NCI-H187 treated with DMSO at 0.1 percent for 48 hours (cell line): ENCODE measurements around the gene NCAM1.

ENCODE experiments used
- DNase-seq: peaks from one replicate; lab custom pipeline; 2025; lab: John Stamatoyannopoulos, UW

Gene NCAM1

DNA sequence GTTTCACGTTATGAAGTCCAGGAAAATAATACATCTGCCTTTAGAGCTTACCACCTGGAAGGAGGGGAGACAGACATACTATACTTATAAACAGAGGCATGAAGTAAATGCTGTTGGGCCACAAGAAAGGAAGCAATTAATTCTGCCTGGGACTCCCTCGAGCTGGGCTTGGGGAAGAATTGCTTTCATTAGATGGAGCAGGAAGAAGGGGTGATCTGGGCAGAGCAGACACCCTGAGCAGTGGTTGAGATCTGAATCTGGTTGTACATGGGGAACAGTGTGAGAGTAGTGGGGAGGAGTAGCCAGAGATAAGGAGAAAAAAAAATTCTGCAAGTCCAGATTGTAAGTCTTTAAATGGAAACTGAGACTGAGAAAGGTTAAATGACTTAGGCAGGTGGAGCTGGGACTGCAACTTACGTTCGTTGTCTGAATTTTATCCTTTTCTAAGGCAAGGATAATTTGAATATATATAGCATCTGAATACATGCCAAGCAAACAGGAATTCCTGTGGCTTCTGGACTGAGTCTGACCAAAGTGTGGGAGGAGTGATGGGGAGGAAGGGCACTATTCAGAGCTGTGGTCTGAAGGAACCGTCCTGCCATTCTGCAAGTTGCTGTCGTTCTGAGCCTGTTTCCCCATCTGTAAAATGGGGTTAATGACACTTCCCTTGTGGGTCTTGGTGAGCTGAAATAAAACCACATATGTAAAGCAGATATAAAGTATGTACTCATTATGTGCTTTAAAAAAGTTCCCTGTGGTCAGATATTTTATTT lies 7.9 kb downstream of the NCAM1 start:
- no peak for DNase-seq

GRCh38 chr11:112971195-112971594 lies 10.0 kb downstream of the NCAM1 start:
- no peak for DNase-seq

GRCh38 chr11:112971827-112972226 lies 10.6 kb downstream of the NCAM1 start:
- no peak for DNase-seq

DNA sequence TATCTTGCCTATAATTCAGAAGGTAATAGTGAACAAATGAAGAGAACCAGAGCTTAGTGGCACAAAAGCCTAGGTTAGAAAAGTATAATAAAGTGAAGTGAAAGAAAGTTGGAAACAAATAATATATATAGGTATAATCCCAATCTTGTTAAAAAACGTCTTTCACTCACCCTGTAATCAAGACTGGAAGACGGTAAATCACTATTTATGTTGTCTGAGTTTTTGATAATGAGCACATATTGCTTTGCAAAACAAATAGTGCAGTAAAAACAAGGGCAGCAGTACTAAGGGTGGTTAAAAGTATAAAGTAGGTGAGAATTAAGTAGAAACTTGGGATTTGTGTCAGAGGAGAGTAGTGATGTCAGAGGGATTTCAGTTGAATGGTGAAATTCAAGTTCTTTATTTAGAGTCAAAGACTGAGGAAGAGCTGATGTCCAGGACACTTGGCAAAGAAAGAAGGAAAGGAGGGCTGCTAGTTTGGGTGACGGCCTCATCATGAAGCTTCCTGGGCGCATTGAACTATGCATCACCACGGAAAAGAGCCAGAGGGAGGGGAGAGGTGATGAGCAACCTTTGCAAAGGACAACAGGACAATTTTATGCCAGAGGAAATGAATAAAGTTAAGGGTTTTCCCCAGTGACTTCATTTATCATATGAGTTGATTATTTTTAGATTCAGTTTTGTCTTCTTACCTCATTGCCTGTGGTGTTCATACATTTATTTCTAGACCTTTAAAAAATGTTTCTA lies 11.4 kb downstream of the NCAM1 start:
- DNase-seq, result no peak

DNA sequence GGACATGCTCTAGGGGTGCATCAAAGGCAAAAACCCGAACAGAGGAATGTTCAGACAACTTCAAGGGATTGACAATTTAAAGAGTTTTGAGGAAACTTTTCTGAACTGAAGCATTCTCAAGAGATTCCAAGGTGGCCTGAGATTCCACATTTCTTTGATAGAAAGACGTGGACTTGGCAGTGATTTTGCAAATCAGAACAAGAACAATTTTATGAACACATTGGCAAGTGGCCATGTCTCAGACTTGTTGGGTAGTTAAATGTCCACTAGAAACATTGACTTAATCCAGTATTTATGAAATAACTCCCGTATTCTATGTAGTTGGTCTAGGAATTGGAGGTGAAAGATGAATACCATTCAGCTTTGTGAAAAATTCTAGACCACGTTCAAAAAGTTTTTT lies 13.8 kb downstream of the NCAM1 start:
- DNase-seq, result no peak

GRCh38 chr11:112975493-112975892 lies 14.3 kb downstream of the NCAM1 start:
- DNase-seq, result no peak

- DNase-seq, result no peak
These were observed 16.5 kb downstream of the NCAM1 start for GRCh38 chr11:112977755-112978154.

DNA sequence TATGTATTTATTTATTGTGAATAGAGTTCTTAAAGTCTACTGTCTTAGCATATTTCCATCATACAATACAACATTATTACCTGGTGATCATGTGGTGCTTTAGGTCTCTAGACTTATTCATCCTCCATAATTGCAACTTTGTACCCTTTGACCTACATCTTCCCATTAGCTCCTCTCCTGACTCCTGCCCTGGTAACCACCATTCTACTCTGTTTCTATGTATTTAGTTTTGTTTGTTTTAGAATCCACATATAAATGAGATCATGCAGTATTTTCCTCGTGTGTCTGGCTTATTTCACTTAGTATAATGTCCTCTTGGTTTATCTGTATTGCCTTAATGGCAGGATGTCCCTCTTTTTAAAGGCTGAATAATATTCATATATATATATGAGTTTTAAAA lies 22.7 kb downstream of the NCAM1 start:
- DNase-seq, result no peak

DNA sequence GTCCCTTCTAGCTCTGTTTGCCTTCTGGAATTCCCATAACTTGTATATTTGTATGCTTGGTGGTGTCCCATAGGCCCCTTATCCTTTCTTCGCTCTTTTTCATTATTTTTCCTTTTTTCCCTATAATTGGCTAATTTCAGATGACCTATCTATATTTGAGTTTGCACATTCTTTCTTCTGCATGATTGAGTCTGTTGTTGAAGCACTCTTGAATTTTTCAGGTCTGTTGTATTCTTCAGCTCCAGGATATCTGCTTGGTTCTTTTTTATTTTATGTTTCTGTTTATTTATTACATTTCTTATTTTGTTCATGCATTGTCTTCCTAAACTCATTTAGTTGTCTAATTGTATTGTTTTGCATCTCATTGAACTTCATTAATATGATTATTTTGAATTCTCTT lies 28.0 kb downstream of the NCAM1 start:
- DNase-seq, result no peak

GRCh38 chr11:112993808-112994207 lies 32.6 kb downstream of the NCAM1 start:
- DNase-seq, result no peak

DNA sequence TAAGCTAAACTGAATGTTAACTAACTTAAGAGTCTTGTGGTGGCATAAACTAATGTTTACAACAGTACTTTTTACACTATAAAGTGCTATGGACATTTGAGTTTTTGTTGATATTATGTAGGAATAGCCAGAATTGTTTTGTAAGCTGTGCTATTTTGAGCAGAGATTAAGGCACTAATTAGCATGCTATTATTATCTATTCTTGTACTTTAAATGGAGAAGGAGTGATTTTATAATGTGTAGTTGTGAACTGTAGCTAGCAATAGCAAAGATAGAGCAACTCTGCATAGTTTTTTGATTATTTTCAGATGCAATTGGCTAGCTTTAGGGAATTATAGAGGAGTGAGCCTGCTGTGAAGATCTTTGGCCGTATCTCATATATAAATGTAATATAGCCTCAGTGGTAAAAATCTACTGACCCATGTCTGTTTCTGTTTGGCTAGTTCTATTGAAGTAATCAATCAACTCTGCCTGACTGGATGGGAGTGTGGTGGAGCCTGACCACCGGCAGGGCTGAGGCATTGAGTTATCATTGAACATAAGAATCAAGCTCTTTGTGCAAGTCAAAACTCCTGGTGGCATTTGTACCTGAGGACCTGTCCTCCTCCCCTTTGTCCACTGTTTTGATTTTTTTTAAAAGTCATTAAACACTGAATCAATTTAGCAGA lies 34.3 kb downstream of the NCAM1 start:
- DNase-seq, result no peak

DNA sequence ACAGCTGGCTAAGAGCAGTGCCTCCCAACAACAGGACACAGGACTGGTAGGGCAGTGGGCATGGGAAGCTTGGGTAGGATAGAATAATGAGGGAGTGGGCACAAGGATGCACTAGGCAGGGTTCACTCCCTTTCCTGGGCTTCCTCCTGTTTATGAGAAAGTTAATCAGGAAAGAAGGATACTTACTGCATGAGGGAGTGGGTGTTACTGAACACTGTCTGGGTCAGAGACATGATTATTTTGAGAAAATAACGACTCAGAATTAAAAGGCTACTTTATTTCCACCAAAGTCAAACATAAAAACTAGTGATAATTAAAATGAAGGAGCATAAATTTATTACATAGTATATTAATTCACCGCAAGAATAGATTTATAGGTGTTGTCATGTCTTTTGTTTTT lies 35.8 kb downstream of the NCAM1 start:
- no peak for DNase-seq

DNA sequence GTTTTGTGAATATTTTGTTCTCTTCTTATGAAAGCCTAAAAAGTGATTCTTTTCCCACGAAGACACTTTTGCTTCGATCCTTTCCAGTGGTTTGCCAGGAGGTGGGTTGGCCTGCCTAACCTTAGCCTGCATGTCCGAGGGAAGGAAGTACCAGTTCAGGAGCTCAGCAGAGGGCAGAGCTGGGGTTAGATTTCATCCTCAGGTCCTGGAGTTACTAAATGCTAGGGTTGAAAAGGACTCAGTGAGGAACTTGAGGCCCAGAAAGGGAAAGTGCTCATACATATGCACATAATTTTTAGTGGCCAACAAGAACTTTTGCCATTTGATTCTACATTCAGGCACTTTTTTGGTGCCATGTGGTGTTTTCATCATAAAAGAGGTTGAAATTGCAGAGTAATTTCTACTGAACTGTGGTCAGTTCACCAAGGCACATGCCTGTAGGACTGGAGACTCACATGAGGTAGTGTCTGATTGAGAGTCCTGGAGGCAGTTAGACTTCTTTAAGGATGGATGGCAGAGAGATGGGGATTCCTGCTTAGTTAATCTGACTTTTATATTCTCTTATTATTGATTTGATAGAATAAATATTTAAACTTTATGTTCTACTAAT lies 36.7 kb downstream of the NCAM1 start:
- DNase-seq, result no peak

DNA sequence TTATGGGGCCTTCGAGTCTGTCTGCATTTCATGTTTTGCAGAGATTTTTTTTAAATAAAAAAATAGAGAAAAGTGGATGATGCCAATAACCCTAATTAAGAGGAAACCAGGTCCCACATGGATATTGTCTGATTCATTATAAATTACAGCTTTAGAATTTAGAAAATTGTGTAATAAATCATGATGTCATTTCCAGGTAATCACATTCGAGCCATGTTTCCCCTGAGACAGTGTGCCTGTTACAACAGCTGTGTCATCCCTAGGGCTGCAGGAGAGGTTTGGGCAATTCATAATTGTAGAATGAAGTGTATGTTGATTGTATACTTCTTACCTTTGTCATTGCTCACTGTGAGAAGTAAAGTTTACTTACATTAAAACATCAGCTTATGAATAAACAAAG lies 38.3 kb downstream of the NCAM1 start:
- no peak for DNase-seq

DNA sequence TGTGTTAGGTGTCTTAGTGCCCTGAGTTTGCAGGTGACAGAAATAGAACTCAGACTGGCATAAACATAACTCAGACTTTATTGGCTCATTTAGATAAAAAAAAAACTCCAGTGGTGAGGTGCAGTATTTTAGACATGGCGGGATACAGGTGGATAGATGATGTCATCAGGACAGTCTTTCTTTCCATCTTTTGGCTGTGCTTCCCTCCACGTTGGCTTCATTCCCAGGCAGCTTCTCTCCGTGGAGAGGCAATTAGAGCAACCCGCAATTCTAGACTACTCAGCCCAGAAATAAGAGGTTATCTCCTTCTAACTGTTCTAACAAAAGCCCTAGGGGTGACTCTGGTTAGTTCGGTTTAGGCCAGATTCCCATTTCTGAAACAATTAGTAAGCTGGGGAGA lies 40.5 kb downstream of the NCAM1 start:
- peak; percentile 26 for DNase-seq

GRCh38 chr11:113006896-113007445 lies 45.8 kb downstream of the NCAM1 start:
- no peak for DNase-seq

DNA sequence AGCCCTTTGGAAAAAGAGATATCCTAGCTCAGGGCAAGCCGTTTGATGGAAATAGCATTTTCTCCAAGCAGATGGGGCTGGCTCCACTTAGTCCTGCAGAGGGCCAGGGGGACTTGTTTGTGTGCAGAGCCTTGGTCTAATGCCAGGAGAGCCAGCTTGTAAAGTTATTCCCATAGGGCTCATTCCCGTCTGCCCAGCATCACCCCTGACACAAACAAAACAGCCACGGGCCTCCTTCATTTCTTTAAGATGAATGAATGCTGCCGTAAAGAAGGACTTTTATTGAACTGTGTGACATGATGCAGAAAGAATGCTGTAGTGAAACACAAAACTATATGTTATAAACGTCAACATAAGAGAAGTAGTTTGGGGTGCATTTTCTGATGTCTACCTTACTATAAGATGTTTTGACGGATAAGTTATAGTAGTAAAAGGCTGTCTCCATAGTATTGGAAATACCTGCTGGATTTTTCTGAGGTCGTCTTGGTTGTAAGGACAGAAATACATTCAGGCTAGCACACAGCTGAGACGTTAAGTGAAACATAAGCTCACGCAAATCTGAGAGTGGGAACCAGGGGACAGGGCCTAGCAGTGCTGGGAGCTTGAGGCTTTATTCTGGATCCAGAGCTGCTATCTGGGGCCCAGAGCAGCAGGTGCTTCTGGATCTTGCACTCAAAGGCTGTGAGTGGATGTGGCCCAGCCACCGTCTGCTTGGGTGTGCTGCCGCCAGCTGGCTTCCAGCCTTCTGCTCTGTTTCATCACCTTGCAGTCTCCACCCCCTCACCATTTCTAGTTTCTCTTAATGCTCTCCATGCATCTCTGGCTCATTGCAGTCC lies 53.3 kb downstream of the NCAM1 start:
- peak; percentile 37 for DNase-seq

DNA sequence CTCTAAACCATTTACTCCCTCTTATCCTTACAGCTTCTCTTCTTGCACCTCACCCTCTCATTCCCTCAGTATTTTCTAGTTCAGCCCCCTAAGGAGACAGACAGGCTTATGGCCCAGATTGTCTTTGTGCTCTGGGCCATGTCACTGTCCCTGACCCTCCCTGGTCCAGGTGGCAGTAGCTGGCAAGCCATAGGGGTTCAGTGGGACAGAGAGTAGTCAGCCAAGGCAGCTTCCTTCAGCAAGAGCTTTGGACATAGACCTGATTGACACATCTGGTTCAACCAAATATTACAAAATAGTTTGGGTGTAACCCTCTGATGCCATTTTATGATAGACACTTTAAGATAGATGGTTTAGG lies 53.9 kb downstream of the NCAM1 start:
- no peak for DNase-seq

DNA sequence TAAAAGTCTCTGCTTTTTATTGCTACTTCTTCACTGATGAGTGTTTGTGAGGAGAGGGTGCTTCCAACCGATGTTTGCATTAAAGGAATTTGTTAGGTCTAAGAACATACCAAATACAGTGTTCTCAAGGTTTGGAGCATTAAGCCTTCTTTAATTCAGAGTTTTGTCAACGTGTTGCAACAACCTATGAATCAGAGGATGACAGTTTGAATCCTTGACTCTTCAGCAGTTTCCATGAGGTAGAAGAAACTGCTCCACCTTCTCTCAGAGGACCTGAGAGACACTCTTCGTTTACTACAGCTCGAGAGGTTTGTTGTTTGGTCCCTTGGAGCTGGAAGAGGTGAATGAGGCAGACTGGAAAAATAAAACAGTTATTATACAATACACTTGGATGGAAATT lies 55.7 kb downstream of the NCAM1 start:
- no peak for DNase-seq

DNA sequence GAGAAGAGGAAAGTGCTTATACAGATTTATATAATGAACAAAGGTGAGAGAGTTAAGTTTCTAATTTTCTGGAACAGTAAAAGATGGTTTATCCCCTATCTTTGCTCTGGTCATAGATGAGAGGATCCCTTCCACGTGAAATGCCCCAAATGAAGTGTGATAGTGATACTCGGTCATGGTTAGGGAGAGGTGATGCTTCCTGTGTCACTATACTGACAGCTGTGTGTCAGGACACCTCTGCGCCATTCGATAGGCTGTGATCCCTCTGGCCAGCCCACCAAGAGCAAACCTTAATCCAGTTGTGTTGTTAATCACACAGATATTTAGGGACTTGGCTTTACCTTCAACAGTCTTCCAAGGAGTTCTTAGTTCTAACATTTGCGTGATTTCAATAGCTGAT lies 57.7 kb downstream of the NCAM1 start:
- DNase-seq, result no peak

- no peak for DNase-seq
These were observed 58.5 kb downstream of the NCAM1 start for GRCh38 chr11:113019711-113020110.

DNA sequence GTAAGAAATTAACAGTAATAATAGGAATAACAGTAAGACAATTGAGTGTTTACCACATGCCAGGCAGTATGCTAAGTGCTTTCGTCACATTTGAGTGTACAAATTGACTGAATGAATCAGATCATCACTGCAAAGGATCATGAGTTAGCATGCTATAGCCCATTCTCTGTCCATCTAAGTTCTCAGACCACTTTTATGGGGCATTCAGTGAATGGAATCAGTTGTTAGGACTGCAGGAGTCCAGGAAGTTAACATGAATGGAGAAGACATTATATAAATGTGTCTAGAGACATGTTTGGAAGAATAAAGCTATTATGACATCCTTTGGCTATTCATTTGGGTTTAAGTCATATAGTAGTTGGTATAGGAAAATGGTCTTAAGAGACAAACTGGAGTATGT lies 59.9 kb downstream of the NCAM1 start:
- DNase-seq, result no peak
